ENCODE data around the gene PCGF3. TPM values are rescaled to one million over a fixed set of nuclear protein-coding genes. Genes with fewer than 3 reads are reported as not detected.
A peak's percentile ranks its signal among the peaks of the same experiment; 100 is the strongest.

The PCGF3 gene
- 10 to 100 TPM; 32.7 to 66.8 (median 42.3) TPM for total RNA-seq
- 1 to 10 TPM; 3.8 to 5.7 TPM for polyA plus RNA-seq
- total RNA-seq: 35.5 reads per million, percentile 64 among the genes with 10 or more reads in this experiment

DNA sequence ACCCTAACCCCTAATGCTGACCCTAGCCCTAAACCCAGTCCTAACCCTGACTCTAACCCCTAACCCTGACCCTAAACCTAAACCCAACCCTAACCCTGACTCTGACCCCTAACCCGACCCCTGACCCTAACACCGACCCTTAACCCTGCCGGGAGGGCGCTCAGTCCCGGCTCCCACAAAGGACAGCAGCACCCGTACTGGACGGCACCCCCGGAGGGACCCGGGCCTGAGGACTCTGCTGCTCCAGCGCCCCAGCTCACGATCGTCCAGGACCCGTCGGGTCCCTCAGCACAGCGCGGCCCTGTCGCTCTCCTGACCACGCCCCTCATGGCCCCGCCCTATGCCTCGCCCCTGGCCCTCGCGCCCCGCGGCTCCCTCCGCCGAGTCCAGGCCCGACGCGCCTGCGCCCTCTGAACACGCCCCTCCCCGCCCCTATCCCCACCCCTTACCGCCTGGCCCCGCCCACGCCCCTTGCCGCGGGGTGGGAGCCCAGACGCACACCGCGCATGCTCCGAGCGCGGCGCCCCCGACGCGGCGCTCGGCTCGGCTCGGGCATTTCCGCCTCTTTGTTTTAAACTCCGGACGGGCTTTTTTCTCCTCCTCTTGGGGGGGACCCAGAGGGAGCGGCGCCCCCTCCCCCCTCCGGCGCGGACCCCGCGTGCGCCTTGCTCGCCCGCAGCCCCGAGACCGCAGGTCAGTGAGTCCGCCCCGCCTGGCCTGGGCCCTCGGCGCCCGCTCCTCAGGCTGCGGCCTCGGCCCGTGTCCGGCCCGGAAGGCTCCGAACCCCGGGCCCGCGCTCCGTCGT lies at the start of gene PCGF3:
Gene PCGF3, plus strand, starts transcription at position 555 of the 805 bp plus-strand sequence. CDS start 27,849 bp downstream, outside the sequence.
- DNase-seq (peak; percentile 89 to 99 (median 92)), ATAC-seq (peak; percentile 99)
- H3K4me3 Mint-ChIP-seq: peak within 1 kb of the TSS; percentile 68 to 96 (median 83)
- peak within 1 kb of the TSS; percentile 84 for H3K4me3 ChIP-seq (ENCODE audit: low read length)
- no peaks in the 10 kb centered on the region for H3K36me3 ChIP-seq (ENCODE audit: control insufficient read depth in 2 of 3, insufficient read depth in 3 of 3, low read length in 3 of 3)
- intact Hi-C loops (cut with micrococcal nuclease): loop anchor here (1.0 to 5.0 kb wide), 14 partner anchors 24 to 1832 kb away; partner anchors contain the start of genes ATP5ME (in 2 of the 2), MYL5 (in 2 of the 2), DGKQ (in 1 of the 2) and FAM193A (in 1 of the 2)
- peaks cover 9 to 11% of the 10 kb centered on the region in 2 donors for H3K4me1 ChIP-seq (ENCODE audit: control insufficient read depth in 2 of 2, insufficient read depth in 2 of 2, low read length in 2 of 2)
- ChIA-PET POLR2A (no interaction called here), CTCF (no interaction called here)
- H3K9me3 ChIP-seq (ENCODE audit: control insufficient read depth in 2 of 3, low read length in 3 of 3): no peaks in the 10 kb centered on the region
- peaks cover 21 to 30% (median 23%) of the 10 kb centered on the region in 7 donors for H3K4me1 Mint-ChIP-seq
- H3K36me3 Mint-ChIP-seq: peaks cover 0 to 8% (median 0%) of the 10 kb centered on the region in 5 donors
- no peaks in the 10 kb centered on the region for H3K27me3 ChIP-seq (ENCODE audit: control insufficient read depth in 2 of 2, insufficient read depth in 2 of 2, low read length in 2 of 2)
- peak within 1 kb of the TSS; percentile 40 to 93 (median 59) for H3K27ac Mint-ChIP-seq
- no peaks in the 10 kb centered on the region for H3K27me3 Mint-ChIP-seq
- peaks cover 0 to 1% (median 0%) of the 10 kb centered on the region in 11 donors for H3K9me3 Mint-ChIP-seq
- peak within 1 kb of the TSS; percentile 96 for H3K27ac ChIP-seq (ENCODE audit: low read depth, low read length)

DNA sequence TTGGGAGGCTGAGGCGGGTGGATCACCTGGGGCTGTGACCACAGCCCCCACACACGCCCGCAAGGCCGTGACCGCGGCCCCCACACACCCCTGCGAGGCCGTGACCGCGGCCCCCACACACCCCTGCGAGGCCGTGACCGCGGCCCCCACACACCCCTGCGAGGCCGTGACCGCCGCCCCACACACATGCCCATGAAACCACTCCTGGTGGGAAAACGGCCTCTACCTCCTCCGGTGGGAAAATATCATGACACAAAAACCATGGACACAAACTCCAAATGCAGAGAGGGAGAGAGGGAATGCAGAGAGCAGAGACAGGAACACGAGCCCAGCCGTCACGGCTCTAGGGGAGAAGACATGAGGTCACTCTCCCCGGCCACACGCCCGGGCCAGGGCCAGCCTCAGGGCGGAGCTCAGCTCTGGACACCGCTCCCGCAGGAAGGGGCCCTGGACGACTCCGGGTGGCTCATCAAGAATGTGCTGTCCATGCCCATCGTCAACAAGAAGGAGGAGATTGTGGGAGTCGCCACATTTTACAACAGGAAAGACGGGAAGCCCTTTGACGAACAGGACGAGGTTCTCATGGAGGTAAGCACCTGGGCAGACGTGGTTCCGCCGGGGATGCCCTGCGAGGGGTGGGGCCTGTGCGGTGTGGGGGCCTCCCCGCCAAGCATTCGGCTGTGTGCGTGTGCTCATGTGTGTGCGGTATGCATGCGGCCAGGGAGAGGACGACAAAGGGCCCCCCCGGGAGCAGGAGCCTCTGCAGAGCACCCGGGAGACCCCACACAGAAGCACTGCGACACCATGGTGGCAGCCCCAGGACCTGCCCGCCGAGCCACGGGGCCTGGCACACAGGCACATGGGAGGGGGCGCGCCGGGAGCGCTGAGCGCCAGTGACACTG lies 48.9 kb upstream of the PCGF3 start:
- Histone ChIP-seq H3K27ac (ENCODE audit: low read depth, low read length) (no peak overlapping the region), H3K36me3 (ENCODE audit: control insufficient read depth in 2 of 3, insufficient read depth in 3 of 3, low read length in 3 of 3) (no peaks in the 10 kb centered on the region), H3K27me3 (ENCODE audit: control insufficient read depth in 2 of 2, insufficient read depth in 2 of 2, low read length in 2 of 2) (no peaks in the 10 kb centered on the region), H3K9me3 (ENCODE audit: control insufficient read depth in 2 of 3, low read length in 3 of 3) (no peaks in the 10 kb centered on the region), H3K4me1 (ENCODE audit: control insufficient read depth in 2 of 2, insufficient read depth in 2 of 2, low read length in 2 of 2) (no peaks in the 10 kb centered on the region), H3K4me3 (ENCODE audit: low read length) (no peak overlapping the region)
- ATAC-seq (no peak), DNase-seq (no peak)
- ChIA-PET POLR2A (no interaction called here), CTCF (no interaction called here)
- H3K36me3 Mint-ChIP-seq: peaks cover 0 to 18% (median 6%) of the 10 kb centered on the region in 5 donors
- no peak overlapping the region for H3K4me3 Mint-ChIP-seq
- H3K4me1 Mint-ChIP-seq: peaks cover 0 to 11% (median 4%) of the 10 kb centered on the region in 7 donors
- peaks cover 0 to 13% (median 0%) of the 10 kb centered on the region in 11 donors for H3K9me3 Mint-ChIP-seq
- intact Hi-C loops (cut with micrococcal nuclease): no loop called here
- peaks cover 0 to 6% (median 0%) of the 10 kb centered on the region in 5 donors for H3K27me3 Mint-ChIP-seq
- H3K27ac Mint-ChIP-seq: no peak overlapping the region

DNA sequence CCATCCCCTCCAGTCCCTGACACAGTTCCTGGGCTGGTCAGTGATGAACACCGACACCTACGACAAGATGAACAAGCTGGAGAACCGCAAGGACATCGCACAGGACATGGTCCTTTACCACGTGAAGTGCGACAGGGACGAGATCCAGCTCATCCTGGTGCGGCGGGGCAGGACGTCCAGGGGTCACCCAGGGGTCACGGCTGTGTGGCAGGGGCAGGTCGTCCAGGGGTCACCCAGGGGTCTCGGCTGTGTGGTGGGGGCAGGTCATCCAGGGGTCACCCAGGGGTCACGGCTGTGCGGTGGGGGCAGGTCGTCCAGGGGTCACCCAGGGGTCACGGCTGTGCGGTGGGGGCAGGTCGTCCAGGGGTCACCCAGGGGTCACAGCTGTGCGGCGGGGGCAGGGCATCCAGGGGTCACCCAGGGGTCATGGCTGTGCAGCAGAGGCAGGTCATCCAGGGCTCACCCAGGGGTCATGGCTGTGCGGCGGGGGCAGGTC lies 48.2 kb upstream of the PCGF3 start:
- H3K4me1 ChIP-seq (ENCODE audit: control insufficient read depth in 2 of 2, insufficient read depth in 2 of 2, low read length in 2 of 2): no peaks in the 10 kb centered on the region
- CTCF ChIA-PET: no interaction called here
- no peak overlapping the region for H3K4me3 Mint-ChIP-seq
- peaks cover 0 to 20% (median 6%) of the 10 kb centered on the region in 5 donors for H3K36me3 Mint-ChIP-seq
- ATAC-seq: no peak
- peaks cover 0 to 14% (median 4%) of the 10 kb centered on the region in 7 donors for H3K4me1 Mint-ChIP-seq
- no peaks in the 10 kb centered on the region for H3K9me3 ChIP-seq (ENCODE audit: control insufficient read depth in 2 of 3, low read length in 3 of 3)
- POLR2A ChIA-PET: no interaction called here
- H3K36me3 ChIP-seq (ENCODE audit: control insufficient read depth in 2 of 3, insufficient read depth in 3 of 3, low read length in 3 of 3): no peaks in the 10 kb centered on the region
- intact Hi-C loops (cut with micrococcal nuclease): no loop called here
- no peak overlapping the region for H3K4me3 ChIP-seq (ENCODE audit: low read length)
- no peak overlapping the region for H3K27ac ChIP-seq (ENCODE audit: low read depth, low read length)
- H3K27ac Mint-ChIP-seq: no peak overlapping the region
- no peaks in the 10 kb centered on the region for H3K27me3 Mint-ChIP-seq
- no peaks in the 10 kb centered on the region for H3K27me3 ChIP-seq (ENCODE audit: control insufficient read depth in 2 of 2, insufficient read depth in 2 of 2, low read length in 2 of 2)
- no peak for DNase-seq
- H3K9me3 Mint-ChIP-seq: peaks cover 0 to 13% (median 0%) of the 10 kb centered on the region in 11 donors

- Mint-ChIP-seq H3K27ac (no peak overlapping the region), H3K36me3 (peaks cover 0 to 20% (median 6%) of the 10 kb centered on the region in 5 donors), H3K4me1 (peaks cover 0 to 16% (median 5%) of the 10 kb centered on the region in 7 donors), H3K27me3 (no peaks in the 10 kb centered on the region), H3K4me3 (no peak overlapping the region), H3K9me3 (peaks cover 0 to 13% (median 0%) of the 10 kb centered on the region in 11 donors)
- intact Hi-C loops (cut with micrococcal nuclease): no loop called here
- no peaks in the 10 kb centered on the region for H3K36me3 ChIP-seq (ENCODE audit: control insufficient read depth in 2 of 3, insufficient read depth in 3 of 3, low read length in 3 of 3)
- DNase-seq: no peak
- H3K27me3 ChIP-seq (ENCODE audit: control insufficient read depth in 2 of 2, insufficient read depth in 2 of 2, low read length in 2 of 2): no peaks in the 10 kb centered on the region
- no peak for ATAC-seq
- H3K4me1 ChIP-seq (ENCODE audit: control insufficient read depth in 2 of 2, insufficient read depth in 2 of 2, low read length in 2 of 2): no peaks in the 10 kb centered on the region
- no peak overlapping the region for H3K4me3 ChIP-seq (ENCODE audit: low read length)
- POLR2A ChIA-PET: interaction anchor here (0.7 kb wide), 1 partner anchor 8 kb away, joined by 7 read pairs; no protein-coding TSS in a partner anchor
- no peak overlapping the region for H3K27ac ChIP-seq (ENCODE audit: low read depth, low read length)
- H3K9me3 ChIP-seq (ENCODE audit: control insufficient read depth in 2 of 3, low read length in 3 of 3): no peaks in the 10 kb centered on the region
- CTCF ChIA-PET: no interaction called here
These were observed 47.6 kb upstream of the PCGF3 start for GRCh38 chr4:657834-658667.

DNA sequence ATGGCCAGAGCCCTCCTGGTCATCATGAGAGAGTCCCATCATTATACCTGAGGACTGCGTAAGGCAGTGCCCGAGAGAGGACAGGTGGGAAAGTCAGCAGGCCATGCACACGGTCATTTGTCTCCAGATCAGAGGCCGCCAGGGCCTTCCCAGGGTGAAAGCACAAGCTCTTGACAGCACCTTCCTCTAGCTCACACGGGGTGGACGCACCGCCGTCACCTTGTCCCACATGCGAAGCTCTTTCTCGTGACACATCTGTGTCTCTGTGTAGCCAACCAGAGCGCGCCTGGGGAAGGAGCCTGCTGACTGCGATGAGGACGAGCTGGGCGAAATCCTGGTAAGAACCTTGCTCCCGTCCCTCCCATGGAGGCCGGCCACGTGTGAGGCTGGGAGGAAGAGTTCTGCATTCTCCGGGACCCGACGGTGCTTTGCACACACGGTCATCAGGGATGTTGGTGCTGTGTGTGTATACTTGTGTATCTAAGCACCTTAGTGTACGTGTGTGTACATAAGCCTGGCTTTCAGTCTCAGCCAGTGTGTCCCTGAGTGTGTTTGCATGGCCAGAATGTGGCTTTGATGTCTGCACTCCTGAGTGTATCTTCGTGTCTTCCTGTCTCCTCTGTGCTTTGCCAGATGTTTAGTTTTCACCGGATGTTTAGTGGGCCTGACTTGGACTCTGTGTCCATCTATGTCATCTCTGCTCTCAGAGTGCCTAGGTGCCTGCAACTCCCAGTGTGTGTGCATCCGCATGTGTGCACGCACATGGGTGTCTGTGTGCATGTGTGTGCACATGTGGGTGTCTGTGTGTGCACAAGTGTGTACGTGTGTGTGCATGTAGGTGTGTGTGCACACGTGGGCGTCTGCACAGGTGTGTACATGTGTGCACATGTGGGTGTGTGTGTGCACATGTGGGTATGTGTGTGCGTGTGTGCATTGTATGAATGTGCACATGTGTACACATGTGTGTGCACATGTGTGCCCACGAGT lies 46.7 kb upstream of the PCGF3 start:
- H3K36me3 Mint-ChIP-seq: peaks cover 0 to 20% (median 6%) of the 10 kb centered on the region in 5 donors
- no peaks in the 10 kb centered on the region for H3K4me1 ChIP-seq (ENCODE audit: control insufficient read depth in 2 of 2, insufficient read depth in 2 of 2, low read length in 2 of 2)
- H3K27ac Mint-ChIP-seq: peak overlapping the region in 1 of 9 donors; percentile 9
- no peaks in the 10 kb centered on the region for H3K9me3 ChIP-seq (ENCODE audit: control insufficient read depth in 2 of 3, low read length in 3 of 3)
- H3K27ac ChIP-seq (ENCODE audit: low read depth, low read length): no peak overlapping the region
- no peaks in the 10 kb centered on the region for H3K27me3 ChIP-seq (ENCODE audit: control insufficient read depth in 2 of 2, insufficient read depth in 2 of 2, low read length in 2 of 2)
- intact Hi-C loops (cut with micrococcal nuclease): no loop called here
- H3K9me3 Mint-ChIP-seq: peaks cover 0 to 13% (median 0%) of the 10 kb centered on the region in 11 donors
- DNase-seq (no peak), ATAC-seq (no peak)
- POLR2A ChIA-PET: no interaction called here
- H3K27me3 Mint-ChIP-seq: no peaks in the 10 kb centered on the region
- no peak overlapping the region for H3K4me3 ChIP-seq (ENCODE audit: low read length)
- CTCF ChIA-PET: no interaction called here
- no peaks in the 10 kb centered on the region for H3K36me3 ChIP-seq (ENCODE audit: control insufficient read depth in 2 of 3, insufficient read depth in 3 of 3, low read length in 3 of 3)
- peaks cover 0 to 17% (median 5%) of the 10 kb centered on the region in 7 donors for H3K4me1 Mint-ChIP-seq
- no peak overlapping the region for H3K4me3 Mint-ChIP-seq

Measured in naive thymus-derived CD4-positive, alpha-beta T cell (primary cell).